ENCODE measurements around the gene TUSC2. TPM values are rescaled to one million over a fixed set of nuclear protein-coding genes. Genes with fewer than 3 reads are reported as not detected.

Gene TUSC2
- 19.7 and 20.8 TPM in 2 replicates for total RNA-seq

DNA sequence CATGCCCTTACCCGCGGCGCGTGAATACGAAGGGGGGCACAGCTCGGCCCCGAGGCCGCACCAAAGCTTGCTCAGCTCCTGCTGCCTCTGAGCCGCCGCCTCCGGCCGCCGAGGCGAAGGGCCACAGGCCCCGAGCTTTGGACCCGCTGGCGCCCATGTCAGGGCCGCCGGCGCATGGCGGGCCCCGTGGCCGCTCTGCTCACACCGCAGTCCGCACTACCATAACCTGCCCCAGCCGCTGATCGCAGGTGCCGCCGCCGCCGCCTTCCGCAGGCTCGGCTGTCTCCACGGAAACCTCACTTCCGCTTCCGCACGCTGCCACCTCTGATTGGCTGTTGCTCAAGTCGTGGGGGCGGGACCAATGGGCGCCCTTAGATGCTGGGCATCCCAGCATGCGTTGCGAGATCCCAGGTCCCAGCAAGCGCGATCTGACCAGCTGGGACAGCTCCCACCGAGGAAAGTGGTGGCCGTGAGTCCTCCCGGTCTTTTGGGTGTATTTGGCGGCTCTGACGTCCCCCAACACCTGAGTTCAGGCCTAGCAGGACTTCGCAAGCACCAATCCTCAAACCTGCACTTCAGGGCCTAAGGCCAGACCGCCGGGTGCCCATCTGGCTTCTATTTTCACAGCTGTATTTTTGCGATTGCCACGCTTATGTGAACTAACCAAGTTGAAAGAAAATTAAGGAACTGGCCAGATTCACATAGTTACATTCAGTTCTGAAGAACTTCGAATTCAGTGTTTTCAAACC, at the start of gene TUSC2:
TSS of gene TUSC2 (minus strand) at position 281 of the 749 bp plus-strand sequence. CDS start at position 157, 124 bp downstream.
- DNase-seq = peak; percentile 98

DNA sequence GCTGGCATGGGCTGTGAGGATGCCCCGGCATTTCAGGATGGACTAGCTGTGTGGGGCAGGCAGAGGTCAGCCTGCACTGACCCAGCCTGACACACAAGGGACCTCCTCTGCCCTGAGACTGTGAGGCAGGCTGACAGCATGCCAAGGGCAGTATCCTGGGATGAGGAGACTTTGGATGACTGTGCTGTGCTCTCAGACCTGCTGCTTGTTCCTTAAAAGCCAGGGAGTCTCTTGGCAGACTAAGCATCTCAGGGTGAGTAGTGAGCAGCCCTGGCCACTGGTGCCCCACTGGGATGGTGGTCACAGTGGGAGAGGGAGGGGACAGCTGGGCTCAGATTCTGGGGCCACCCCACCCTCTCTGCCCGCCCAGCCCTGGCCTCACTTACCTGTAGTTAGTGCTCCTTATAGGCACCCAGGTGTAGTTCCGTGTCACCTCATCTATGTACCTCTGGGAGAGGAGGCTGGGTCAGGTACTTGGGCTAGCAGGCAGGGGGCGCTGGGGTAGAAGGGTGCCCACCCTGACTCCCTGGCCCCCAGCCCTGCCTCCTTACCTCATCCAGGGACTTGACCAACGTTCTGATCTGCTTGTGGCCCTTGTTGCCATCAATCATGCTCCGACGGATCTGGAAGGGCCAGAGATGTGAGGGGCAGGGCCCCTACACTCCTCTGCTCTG, 47.4 kb upstream of the TUSC2 start:
- no peak for DNase-seq

DNA sequence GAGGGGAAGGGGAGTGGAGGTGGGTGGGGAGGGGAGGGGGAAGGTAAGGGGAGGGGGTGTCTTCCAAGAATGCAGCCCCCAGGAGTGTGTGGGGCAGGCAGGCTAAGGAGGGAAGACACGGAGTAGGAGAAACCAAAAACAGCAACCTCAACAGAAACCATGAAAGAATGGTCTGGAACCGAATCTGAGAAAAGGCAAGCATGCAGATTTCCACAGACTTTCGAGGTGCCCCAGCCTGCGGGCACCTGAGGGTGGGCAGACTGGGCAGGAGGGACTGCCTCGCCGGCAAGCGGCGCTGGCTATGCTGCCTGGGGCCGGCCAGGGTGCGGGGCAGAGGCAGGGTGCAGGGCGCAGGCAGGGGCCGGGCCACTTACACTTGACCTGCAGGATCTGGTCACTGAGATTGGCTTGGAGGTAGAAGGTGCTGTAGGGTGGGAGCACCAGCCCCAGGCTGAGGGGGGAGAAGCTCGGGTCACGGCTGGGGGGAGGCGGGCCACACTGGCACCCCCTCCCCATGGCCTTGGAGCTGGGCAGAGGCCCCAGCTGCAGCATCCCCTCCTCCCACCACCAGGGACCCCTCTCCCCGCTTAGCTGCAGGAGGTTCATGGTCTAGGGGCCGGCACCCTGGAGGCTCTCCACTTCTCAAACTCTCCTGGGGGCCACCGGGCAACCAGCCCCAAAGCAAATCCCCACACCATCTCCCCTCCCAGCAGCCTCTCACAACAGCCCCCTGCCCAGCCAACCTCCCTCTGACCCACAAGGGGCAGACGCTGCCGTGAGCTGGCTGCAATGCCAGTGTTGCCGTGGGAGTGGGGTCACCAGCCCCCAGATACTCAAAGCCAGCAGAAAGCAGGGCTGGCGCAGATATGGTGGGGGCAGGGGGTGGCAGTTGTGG, 46.6 kb upstream of the TUSC2 start:
- DNase-seq = no peak

DNA sequence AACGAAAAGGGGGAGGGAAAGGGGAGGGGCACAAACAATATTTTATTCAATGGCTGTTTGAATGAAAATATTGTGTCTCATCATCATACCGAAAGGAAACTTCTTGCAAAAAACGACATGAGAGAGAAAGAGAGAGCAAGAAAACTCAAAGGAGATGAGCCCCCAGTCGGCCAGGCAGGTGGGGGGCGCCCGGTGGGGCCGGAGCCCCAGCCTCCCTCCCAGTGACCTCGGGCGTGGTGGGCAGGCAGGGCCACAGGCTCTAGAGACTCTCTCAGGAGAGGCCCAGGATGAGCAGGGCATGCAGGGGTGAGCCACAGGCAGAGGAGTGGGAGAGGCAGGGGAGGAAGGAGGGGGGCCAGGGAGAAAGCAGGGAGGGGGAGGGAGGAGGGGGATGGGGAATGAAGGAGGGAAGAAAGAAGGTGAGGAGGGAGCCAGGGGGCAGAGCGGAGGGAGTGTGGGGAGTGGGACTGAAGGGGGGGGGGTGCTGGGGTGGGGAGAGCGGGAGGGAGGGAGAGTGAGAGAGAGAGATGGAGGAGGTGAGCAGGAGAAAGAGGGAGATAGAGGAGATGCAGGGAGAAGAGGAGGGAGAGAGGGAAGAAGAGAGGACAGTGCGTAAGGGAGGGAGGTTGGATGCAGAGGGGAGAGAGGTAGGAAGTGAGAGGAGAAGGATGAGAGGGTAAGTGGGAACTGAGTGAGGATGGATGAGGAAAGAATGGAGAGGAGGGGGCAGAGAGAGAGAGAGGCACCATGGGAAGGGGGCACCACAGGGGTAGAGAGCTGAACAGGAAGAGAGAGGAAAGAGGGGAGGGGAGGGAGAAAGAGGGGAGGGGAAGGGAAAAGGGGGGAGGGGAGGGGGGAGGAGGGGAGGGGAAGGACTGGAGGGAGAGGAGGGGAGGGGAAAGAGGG, 45.4 kb upstream of the TUSC2 start:
- no peak for DNase-seq

DNA sequence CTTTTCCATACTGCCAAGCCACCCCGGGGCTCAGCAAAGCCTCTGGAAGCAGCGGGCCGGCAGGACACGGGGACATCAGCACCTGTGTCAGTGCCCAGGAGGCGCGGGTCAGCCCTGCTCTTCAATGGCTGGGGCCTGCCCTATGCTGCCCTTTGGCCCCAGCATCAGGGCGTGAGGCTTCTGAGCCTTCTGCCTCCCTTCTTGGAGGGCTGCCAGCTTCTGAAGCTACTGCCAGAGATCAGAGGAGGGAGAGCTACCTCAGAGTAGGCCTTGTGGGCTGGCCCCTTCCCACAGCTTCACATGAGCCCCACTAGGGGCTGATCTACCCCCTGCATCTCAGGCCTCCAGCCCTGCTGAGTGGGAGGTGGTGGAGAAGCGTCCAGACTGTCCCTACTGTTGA, 44.3 kb upstream of the TUSC2 start:
- no peak for DNase-seq

- no peak for DNase-seq
Measured at GRCh38 chr3:50371133-50371685, 43.2 kb upstream of the TUSC2 start.

GRCh38 chr3:50370594-50370993, 42.6 kb upstream of the TUSC2 start:
- DNase-seq = peak; percentile 57

GRCh38 chr3:50369012-50369670, 41.1 kb upstream of the TUSC2 start:
- DNase-seq = no peak

DNA sequence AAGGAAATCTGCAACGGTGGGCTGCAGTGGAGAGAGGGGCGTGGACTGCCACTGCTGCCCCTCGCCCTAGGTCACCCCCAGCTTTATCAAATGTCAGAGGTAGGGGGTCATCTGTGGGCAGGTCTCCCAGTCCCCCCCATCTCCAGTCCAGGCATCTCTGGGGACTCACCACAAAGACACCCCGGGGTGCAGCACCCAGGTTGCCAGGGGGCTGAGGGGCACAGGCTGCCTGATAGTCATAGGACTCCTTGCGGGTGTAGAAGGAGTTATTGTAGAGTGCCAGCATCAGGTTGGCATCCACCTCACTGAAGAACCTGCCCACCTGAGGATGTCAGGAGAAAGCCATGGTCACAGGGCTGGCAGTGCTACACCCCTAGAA, 37.8 kb upstream of the TUSC2 start:
- DNase-seq = no peak

DNA sequence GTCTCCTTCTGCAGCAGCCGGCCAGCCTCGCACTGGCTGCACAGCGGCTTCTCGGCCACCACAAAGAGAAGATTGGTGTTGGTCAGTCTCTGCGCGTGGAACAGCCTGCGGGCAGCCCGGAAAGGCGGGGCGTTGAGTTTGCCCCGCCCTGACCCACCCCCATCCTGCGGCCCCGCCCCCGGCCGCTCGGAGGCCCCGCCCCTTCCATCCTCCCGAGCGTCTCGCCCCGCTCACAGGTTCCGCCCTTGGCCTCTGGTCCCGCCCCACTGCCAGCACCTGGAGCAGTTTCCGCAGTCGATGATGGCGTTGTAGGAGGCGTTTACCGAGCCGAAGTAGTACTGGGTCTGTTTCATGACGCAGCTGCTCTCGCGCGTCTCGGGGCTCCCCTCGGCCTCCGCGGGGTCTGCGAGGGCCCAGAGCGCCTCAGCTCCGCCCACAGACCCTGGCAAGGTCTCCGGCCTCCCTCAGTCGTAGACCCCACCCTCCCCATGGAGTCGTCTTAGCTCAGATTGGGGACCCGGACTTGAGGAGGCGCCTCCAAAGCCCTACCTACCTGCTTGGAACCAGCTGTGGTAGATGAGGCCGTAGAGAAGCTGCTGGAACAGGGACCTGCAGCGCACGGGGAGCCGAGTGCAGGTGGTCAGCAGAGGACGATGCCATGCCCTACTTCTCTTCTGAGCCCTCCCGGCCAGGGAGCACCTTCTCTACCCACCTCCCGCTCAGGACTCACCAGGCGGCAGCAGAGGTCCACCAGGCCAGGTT, 37.2 kb upstream of the TUSC2 start:
- peak; percentile 73 for DNase-seq

GRCh38 chr3:50364573-50365079, 36.6 kb upstream of the TUSC2 start:
- no peak for DNase-seq

GRCh38 chr3:50359760-50360110, 31.7 kb upstream of the TUSC2 start:
- no peak for DNase-seq

- peak; percentile 99 for DNase-seq
Measured at GRCh38 chr3:50358911-50359759, 31.1 kb upstream of the TUSC2 start, which contains the start of gene TMEM115. TSS of gene TMEM115 (minus strand) at chr3:50359521. CDS start at chr3:50359063, 458 bp downstream.

- no peak for DNase-seq
Measured at GRCh38 chr3:50358355-50358910, 30.4 kb upstream of the TUSC2 start.

DNA sequence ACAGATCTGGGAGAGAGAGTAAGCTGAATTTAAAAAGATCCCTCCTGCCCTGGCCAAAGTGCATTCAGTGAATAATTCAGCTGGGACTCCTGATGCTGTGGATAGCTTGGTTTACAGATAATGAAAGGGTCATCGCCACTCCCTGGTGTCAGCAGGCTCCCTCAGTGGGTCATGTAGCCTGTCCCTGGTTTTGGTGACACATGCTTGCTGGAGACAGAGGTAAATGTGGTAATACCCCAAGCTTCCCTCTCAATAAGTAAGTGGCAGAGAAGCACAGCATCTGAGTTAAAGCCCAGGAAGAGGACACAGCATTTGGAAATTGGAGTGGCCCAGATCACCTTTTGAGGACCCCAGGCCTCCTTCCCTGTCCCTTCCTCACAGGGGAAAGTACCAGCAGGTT, 29.5 kb upstream of the TUSC2 start:
- DNase-seq = no peak

- DNase-seq = peak; percentile 44
Measured at GRCh38 chr3:50356553-50356952, 28.5 kb upstream of the TUSC2 start.

DNA sequence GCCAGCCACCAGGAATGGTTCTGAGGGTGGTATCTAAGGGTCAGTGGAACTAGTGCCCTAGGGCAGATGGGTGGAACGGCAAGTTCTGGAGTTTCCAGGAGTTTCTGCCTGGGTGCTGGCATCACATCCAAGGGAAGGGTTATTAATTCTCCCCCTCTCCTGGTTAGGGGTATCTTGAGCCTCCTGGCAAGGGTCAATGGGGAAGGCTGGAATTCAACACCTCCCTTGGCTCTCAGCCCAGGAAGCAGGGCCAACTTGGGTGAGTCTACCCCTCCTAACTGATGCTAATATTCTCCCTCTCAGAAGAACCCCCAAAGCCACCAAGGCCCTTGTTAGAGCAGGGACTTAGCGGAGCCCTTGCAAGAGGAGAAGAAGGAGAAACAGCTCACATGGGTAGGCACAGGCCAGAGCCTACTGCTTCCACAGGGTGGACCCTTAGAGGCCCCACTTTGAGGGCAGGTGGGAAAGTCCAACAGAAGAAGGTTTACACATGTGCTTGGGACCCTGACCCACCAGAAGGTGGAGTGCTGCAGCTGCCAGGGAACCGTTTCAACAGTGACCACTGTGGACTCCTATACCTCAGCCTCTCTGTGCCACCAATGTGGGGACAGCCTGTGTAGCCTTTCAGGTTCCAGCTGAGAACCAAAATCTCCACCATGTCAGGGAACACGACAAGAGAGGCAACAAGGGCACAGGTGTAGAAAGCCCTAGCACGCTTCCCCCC, 28.0 kb upstream of the TUSC2 start:
- DNase-seq = no peak

GRCh38 chr3:50354850-50355249, 26.8 kb upstream of the TUSC2 start:
- no peak for DNase-seq

Measured in dermis blood vessel endothelial cell (primary cell).